GM12891 (cell line): ENCODE results near the gene ZNF581.

Experiments used
- POLR2A ChIP-seq: IDR thresholded peaks from 2 replicates; pipeline ENCODE4 v1.6.1; 2011; ENCODE audit warnings: low read depth, low read length, control low read depth
- POLR2AphosphoS5 ChIP-seq: IDR thresholded peaks from 2 replicates; pipeline ENCODE4 v1.6.1; 2011; ENCODE audit warnings: low read depth, low read length, control low read depth
- POU2F2 ChIP-seq: IDR thresholded peaks from 2 replicates; pipeline ENCODE4 v1.6.1; 2011; ENCODE audit warnings: low read depth, mild to moderate bottlenecking, control low read depth, low read length, moderate library complexity
- SPI1 ChIP-seq: IDR thresholded peaks from 2 replicates; pipeline ENCODE4 v1.6.1; 2011; ENCODE audit warnings: low read depth, low read length, control low read depth
- TAF1 ChIP-seq: IDR thresholded peaks from 2 replicates; pipeline ENCODE4 v1.6.1; 2011; ENCODE audit warnings: low read depth, low read length, control low read depth

DNA sequence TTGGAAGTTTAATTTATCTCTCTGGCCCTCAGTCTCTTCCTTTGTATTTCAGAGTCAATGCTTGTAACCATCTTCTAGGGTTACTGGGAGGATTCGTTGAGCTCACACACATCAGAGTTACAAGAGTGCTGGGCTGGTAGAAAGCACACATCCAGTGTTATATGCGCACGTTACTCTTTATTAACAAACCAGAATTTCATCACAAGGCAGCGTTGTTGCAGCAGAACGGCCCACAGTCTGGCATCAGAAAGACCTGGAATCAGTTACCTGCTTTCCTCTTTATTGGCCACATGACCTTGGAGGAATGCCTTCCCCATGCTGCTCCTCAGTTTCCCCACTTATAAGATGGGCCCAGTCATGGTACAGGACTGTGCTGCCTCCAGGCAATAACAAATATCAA, 34.1 kb upstream of the ZNF581 start:
- TF ChIP-seq POLR2A (no peak), TAF1 (no peak), POLR2AphosphoS5 (no peak), SPI1 (no peak), POU2F2 (no peak)
